IMR-90 (cell line): ENCODE results near the gene TUBB6. TPM values are rescaled to one million over a fixed set of nuclear protein-coding genes. Genes with fewer than 3 reads are reported as not detected.

Experiments used
- ATAC-seq: fragments of 200-7000 bp; cut with Tn5 transposase; 2 replicates; pipeline ENCODE4 v1.9.1; 2020; ENCODE audit warnings: low read depth, mild to moderate bottlenecking, moderate library complexity
- BruUV-seq: library from RNA; stranded (reverse); fragments of 400-500 nt; replicated peaks from 2 replicates; lab custom pipeline; 2021; lab: Mats Ljungman, UMichigan
- CTCF ChIA-PET: fragments of 300-600 bp; formaldehyde crosslinking; extraction: SDS; loops from one replicate; lab custom pipeline; 2021; ENCODE audit warnings: antibody characterized with exemption; lab: Yijun Ruan, JAX
- POLR2A ChIA-PET: fragments of 300-600 bp; sonication (Branson Sonifier 250); formaldehyde crosslinking; loops from one replicate; lab custom pipeline; 2022; ENCODE audit warnings: antibody characterized with exemption; ENCODE audit not compliant: unreplicated experiment; lab: Charles Lee
- DNase-seq: peaks from one replicate; pipeline ENCODE4 v3.0.0; 2013
- H2AFZ ChIP-seq: replicated peaks from 2 replicates; pipeline ENCODE3; 2013; ENCODE audit warnings: low read length, mild to moderate bottlenecking; ENCODE audit not compliant: poor library complexity
- H2AK5ac ChIP-seq: 2 replicates; pipeline ENCODE4 v1.6.1; 2013; ENCODE audit warnings: low read depth, low read length, inconsistent platforms
- H2AK9ac ChIP-seq: replicated peaks from 2 replicates; pipeline ENCODE3; 2013; ENCODE audit warnings: mild to moderate bottlenecking, low read depth, low read length, moderate library complexity; ENCODE audit not compliant: poor library complexity
- H2BK120ac ChIP-seq: 2 replicates; pipeline ENCODE4 v1.6.1; 2013; ENCODE audit warnings: low read depth, low read length, inconsistent platforms
- H2BK15ac ChIP-seq: 3 replicates; pipeline ENCODE4 v1.6.1; 2013; ENCODE audit warnings: low read depth, low read length, inconsistent platforms
- H2BK20ac ChIP-seq: 2 replicates; pipeline ENCODE4 v1.6.1; 2013; ENCODE audit warnings: low read depth, mild to moderate bottlenecking, inconsistent platforms, low read length, moderate library complexity
- H2BK5ac ChIP-seq: 2 replicates; pipeline ENCODE4 v1.6.1; 2013; ENCODE audit warnings: mild to moderate bottlenecking, low read depth, low read length, inconsistent platforms; ENCODE audit not compliant: poor library complexity, severe bottlenecking
- H3K14ac ChIP-seq: replicated peaks from 2 replicates; pipeline ENCODE4 v1.6.1; 2013; ENCODE audit warnings: low read depth, low read length, inconsistent platforms
- H3K18ac ChIP-seq: 2 replicates; pipeline ENCODE4 v1.6.1; 2013; ENCODE audit warnings: low read depth, low read length, control low read depth
- H3K23ac ChIP-seq: 2 replicates; pipeline ENCODE4 v1.6.1; 2013; ENCODE audit warnings: low read depth, low read length, inconsistent platforms
- H3K27ac ChIP-seq: 2 replicates; pipeline ENCODE4 v1.5.1; 2013; ENCODE audit warnings: mild to moderate bottlenecking, control low read depth, low read length; ENCODE audit not compliant: insufficient read depth
- H3K27me3 ChIP-seq: 2 replicates; pipeline ENCODE4 v1.6.1; 2013; ENCODE audit warnings: low read length; ENCODE audit not compliant: control insufficient read depth, insufficient read depth
- H3K36me3 ChIP-seq: 2 replicates; pipeline ENCODE4 v1.6.1; 2013; ENCODE audit warnings: low read length, mixed read lengths; ENCODE audit not compliant: control insufficient read depth, insufficient read depth
- H3K4ac ChIP-seq: 2 replicates; pipeline ENCODE4 v1.6.1; 2013; ENCODE audit warnings: low read depth, low read length, inconsistent platforms
- H3K4me1 ChIP-seq: 2 replicates; pipeline ENCODE4 v1.6.1; 2013; ENCODE audit warnings: low read length, mixed read lengths; ENCODE audit not compliant: control insufficient read depth, insufficient read depth
- H3K4me2 ChIP-seq: 2 replicates; pipeline ENCODE4 v1.6.1; 2013; ENCODE audit warnings: low read depth, mild to moderate bottlenecking, control low read depth, low read length, moderate library complexity
- H3K4me3 ChIP-seq: 2 replicates; pipeline ENCODE4 v1.5.1; 2013; ENCODE audit warnings: low read depth, mild to moderate bottlenecking, control low read depth, low read length, moderate library complexity; ENCODE audit not compliant: insufficient read depth
- H3K56ac ChIP-seq: 2 replicates; pipeline ENCODE4 v1.6.1; 2013; ENCODE audit warnings: low read length, inconsistent platforms; ENCODE audit not compliant: insufficient read depth; ENCODE audit errors: extremely low read depth
- H3K79me1 ChIP-seq, 2 experiments: 2 replicates each; pipeline ENCODE4 v1.6.1; 2013; ENCODE audit warnings: low read length in 2 of 2, inconsistent platforms in 1 of 2, low read depth in 1 of 2
- H3K9ac ChIP-seq: 2 replicates; pipeline ENCODE4 v1.6.1; 2013; ENCODE audit warnings: low read depth, low read length, control low read depth
- H3K9me1 ChIP-seq: 2 replicates; pipeline ENCODE4 v1.6.1; 2013; ENCODE audit warnings: low read length, inconsistent platforms; ENCODE audit not compliant: insufficient read depth
- H3K9me3 ChIP-seq: 2 replicates; pipeline ENCODE4 v1.6.1; 2013; ENCODE audit warnings: low read length; ENCODE audit not compliant: control insufficient read depth, insufficient read depth
- H4K20me1 ChIP-seq: 2 replicates; pipeline ENCODE4 v1.6.1; 2013; ENCODE audit warnings: low read length, inconsistent platforms; ENCODE audit not compliant: insufficient read depth
- H4K5ac ChIP-seq: 2 replicates; pipeline ENCODE4 v1.6.1; 2013; ENCODE audit warnings: mild to moderate bottlenecking, low read depth, low read length, control low read depth
- H4K8ac ChIP-seq, 2 experiments: 2 replicates each; pipeline ENCODE4 v1.6.1; 2013; ENCODE audit warnings: low read depth in 2 of 2, low read length in 2 of 2, control low read depth in 1 of 2, inconsistent platforms in 1 of 2
- H4K91ac ChIP-seq: 2 replicates; pipeline ENCODE4 v1.6.1; 2013; ENCODE audit warnings: low read depth, low read length, inconsistent platforms; ENCODE audit not compliant: insufficient read depth
- CEBPB ChIP-seq: IDR thresholded peaks from 2 replicates; pipeline ENCODE4 v1.6.1; 2012; ENCODE audit warnings: low read depth, low read length, improper control_type of control experiment
- CHD1 ChIP-seq: IDR thresholded peaks from 2 replicates; pipeline ENCODE4 v1.6.1; 2012; ENCODE audit warnings: low read depth, low read length, improper control_type of control experiment
- NFE2L2 ChIP-seq: fragments of 150-350 bp; IDR thresholded peaks from 2 replicates; pipeline ENCODE4 v1.6.1; 2016; ENCODE audit warnings: low read depth, mild to moderate bottlenecking, low read length
- POLR2A ChIP-seq: IDR thresholded peaks from 2 replicates; pipeline ENCODE4 v1.6.1; 2012; ENCODE audit warnings: mild to moderate bottlenecking, low read depth, low read length
- RAD21 ChIP-seq: IDR thresholded peaks from 2 replicates; pipeline ENCODE4 v1.6.1; 2012; ENCODE audit warnings: low read length, improper control_type of control experiment
- RCOR1 ChIP-seq: IDR thresholded peaks from 2 replicates; pipeline ENCODE4 v1.6.1; 2012; ENCODE audit warnings: mild to moderate bottlenecking, low read length, improper control_type of control experiment; ENCODE audit not compliant: insufficient replicate concordance
- RFX5 ChIP-seq: IDR thresholded peaks from 2 replicates; pipeline ENCODE4 v1.8.0; 2012; ENCODE audit warnings: low read depth, mild to moderate bottlenecking, low read length, moderate library complexity
- SMC3 ChIP-seq: fragments of 150-350 bp; IDR thresholded peaks from 2 replicates; pipeline ENCODE4 v1.6.1; 2016; ENCODE audit warnings: low read depth, mild to moderate bottlenecking, antibody characterized with exemption, low read length, moderate library complexity
- WGBS, 2 experiments: methylation state at CpG; one replicate each; pipeline versions ENCODE4 v1.1.5 to v1.1.7; 2013; ENCODE audit warnings: missing lambda C conversion rate in 2 of 2; ENCODE audit not compliant: insufficient read length in 1 of 2; ENCODE audit errors: extremely low coverage in 2 of 2; 5-methylcytosine and 5-hydroxymethylcytosine counted together
- dilution Hi-C: fragments of 300-500 bp; cut with HindIII; formaldehyde crosslinking; loops from one replicate; pipeline ENCODE4 v1.14.3; 2018; ENCODE audit warnings: low sequenced_read_pairs; ENCODE audit not compliant: unreplicated experiment
- in situ Hi-C: fragments of 300-500 bp; cut with MboI; formaldehyde crosslinking; loops from 3 replicates; pipeline ENCODE4 v1.14.3; 2019; ENCODE audit warnings: low sequenced_read_pairs, inconsistent platforms, mixed read lengths
- intact Hi-C: fragments of 100-400 bp; cut with micrococcal nuclease; formaldehyde crosslinking; loops from 2 replicates; pipeline ENCODE4 v1.10.0; 2022
- polyA plus RNA-seq, 3 experiments: library from polyadenylated mRNA; depleted of rRNA; stranded (reverse); fragments of >200 nt; gene quantifications; 2 replicates each; pipeline ENCODE4 v1.2.3, GENCODE V29; 2012; ENCODE audit warnings: low replicate concordance in 1 of 3
- total RNA-seq: library from RNA; depleted of rRNA; stranded (reverse); fragments of >200 nt; gene quantifications from 2 replicates; pipeline ENCODE4 v1.2.3, GENCODE V29; 2012
- TF ChIP-seq, protein P1 (sequence below): fragments of 150-350 bp; IDR thresholded peaks from 2 replicates; pipeline ENCODE4 v1.6.1; 2016; ENCODE audit warnings: low read depth, mild to moderate bottlenecking, low read length, moderate library complexity, borderline replicate concordance
- TF ChIP-seq, protein P2 (sequence below): fragments of 150-350 bp; IDR thresholded peaks from 2 replicates; pipeline ENCODE4 v1.6.1; 2017; ENCODE audit warnings: mild to moderate bottlenecking, antibody characterized with exemption, low read length, low read depth
- TF ChIP-seq, protein P3 (sequence below): conservative IDR thresholded peaks from 2 replicates; pipeline ENCODE4 v1.5.1; 2012; ENCODE audit warnings: mild to moderate bottlenecking, low read depth, low read length, improper control_type of control experiment

TUBB6 gene
- total and polyA plus RNA-seq, 2 of the 4 experiments (the other 2 are of a cell fraction), result 927 to 1,040 TPM

DNA sequence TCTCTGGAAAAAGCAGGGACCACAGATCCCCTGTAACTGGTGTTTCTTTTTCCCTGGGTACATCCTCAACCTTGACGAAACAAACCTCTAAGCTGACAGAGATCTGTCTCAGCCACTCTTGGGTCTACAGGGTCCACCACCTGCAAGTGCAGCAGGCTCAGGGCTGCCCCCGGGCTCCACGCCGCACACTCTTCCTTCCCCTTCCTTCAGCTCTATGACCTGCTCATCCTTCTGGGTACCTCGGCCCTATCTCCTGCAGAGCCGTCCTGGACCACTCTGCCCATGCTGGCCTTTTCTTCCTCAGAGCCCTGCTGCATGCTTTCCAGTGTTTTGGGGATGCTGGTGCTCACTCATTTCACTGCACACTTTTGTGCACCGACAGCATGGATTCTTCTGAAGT is 27.5 kb downstream of the TUBB6 start:
- Histone ChIP-seq H2BK5ac (no peak overlapping the region), H2BK15ac (no peak overlapping the region), H2BK20ac (no peak overlapping the region), H3K4ac (no peak overlapping the region), H3K56ac (no peak overlapping the region), H3K27ac (no peak overlapping the region), H3K23ac (no peak overlapping the region), H3K36me3 (peaks cover 35% of the 10 kb centered on the region), H3K18ac (no peak overlapping the region), H3K14ac (no peak overlapping the region), H3K4me2 (no peak overlapping the region), H2AK5ac (no peak overlapping the region), H4K8ac (no peak overlapping the region), H3K4me1 (peaks cover 2% of the 10 kb centered on the region; the same call in 1 of the 2 replicates), H3K79me1 (peaks cover 0 to 28% of the 10 kb centered on the region in 2 experiments; a peak in 2 of 4 replicates), H2BK120ac (no peak overlapping the region), H4K91ac (no peak overlapping the region), H3K4me3 (no peak overlapping the region), H3K27me3 (no peaks in the 10 kb centered on the region), H3K9ac (no peak overlapping the region), H4K20me1 (peaks cover 57% of the 10 kb centered on the region), H3K9me3 (no peaks in the 10 kb centered on the region), H2AK9ac (no peak overlapping the region), H3K9me1 (peaks cover 7% of the 10 kb centered on the region; the same call in 1 of the 2 replicates), H2AFZ (no peak overlapping the region), H4K5ac (no peak overlapping the region)
- CTCF ChIA-PET, result no interaction called here
- BruUV-seq, result no TSS peak
- WGBS, 2 experiments, result 80% methylated on average over 7 of the region's 7 CpGs; no CpG with 5 or more reads in 1 of the 2 experiments
- dilution Hi-C loops, result no loop called here
- DNase-seq (no peak), ATAC-seq (no peak)
- TF ChIP-seq, protein P1, sequence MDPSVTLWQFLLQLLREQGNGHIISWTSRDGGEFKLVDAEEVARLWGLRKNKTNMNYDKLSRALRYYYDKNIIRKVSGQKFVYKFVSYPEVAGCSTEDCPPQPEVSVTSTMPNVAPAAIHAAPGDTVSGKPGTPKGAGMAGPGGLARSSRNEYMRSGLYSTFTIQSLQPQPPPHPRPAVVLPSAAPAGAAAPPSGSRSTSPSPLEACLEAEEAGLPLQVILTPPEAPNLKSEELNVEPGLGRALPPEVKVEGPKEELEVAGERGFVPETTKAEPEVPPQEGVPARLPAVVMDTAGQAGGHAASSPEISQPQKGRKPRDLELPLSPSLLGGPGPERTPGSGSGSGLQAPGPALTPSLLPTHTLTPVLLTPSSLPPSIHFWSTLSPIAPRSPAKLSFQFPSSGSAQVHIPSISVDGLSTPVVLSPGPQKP, result no peak
- TF ChIP-seq, protein P2, sequence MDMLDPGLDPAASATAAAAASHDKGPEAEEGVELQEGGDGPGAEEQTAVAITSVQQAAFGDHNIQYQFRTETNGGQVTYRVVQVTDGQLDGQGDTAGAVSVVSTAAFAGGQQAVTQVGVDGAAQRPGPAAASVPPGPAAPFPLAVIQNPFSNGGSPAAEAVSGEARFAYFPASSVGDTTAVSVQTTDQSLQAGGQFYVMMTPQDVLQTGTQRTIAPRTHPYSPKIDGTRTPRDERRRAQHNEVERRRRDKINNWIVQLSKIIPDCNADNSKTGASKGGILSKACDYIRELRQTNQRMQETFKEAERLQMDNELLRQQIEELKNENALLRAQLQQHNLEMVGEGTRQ, result no peak
- TF ChIP-seq CHD1 (no peak), RCOR1 (no peak), NFE2L2 (no peak), POLR2A (no peak), RFX5 (no peak), RAD21 (no peak), CEBPB (no peak), SMC3 (no peak)
- TF ChIP-seq, protein P3, sequence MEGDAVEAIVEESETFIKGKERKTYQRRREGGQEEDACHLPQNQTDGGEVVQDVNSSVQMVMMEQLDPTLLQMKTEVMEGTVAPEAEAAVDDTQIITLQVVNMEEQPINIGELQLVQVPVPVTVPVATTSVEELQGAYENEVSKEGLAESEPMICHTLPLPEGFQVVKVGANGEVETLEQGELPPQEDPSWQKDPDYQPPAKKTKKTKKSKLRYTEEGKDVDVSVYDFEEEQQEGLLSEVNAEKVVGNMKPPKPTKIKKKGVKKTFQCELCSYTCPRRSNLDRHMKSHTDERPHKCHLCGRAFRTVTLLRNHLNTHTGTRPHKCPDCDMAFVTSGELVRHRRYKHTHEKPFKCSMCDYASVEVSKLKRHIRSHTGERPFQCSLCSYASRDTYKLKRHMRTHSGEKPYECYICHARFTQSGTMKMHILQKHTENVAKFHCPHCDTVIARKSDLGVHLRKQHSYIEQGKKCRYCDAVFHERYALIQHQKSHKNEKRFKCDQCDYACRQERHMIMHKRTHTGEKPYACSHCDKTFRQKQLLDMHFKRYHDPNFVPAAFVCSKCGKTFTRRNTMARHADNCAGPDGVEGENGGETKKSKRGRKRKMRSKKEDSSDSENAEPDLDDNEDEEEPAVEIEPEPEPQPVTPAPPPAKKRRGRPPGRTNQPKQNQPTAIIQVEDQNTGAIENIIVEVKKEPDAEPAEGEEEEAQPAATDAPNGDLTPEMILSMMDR, result no peak
- POLR2A ChIA-PET, result no interaction called here
- intact Hi-C loops, result no loop called here
- in situ Hi-C loops, result no loop called here
